LHCN-M2 (cell line): ENCODE results near the gene RNASE2. TPM values are rescaled to one million over a fixed set of nuclear protein-coding genes. Genes with fewer than 3 reads are reported as not detected.
"Not testable (repeated sequence)": the region's sequence is repeated elsewhere in the genome, so short reads cannot be mapped to it uniquely, and the experiment has no call there.

Source experiments
- DNase-seq: peaks from one replicate; pipeline ENCODE4 v3.0.0-alpha.2; 2012; ENCODE audit warnings: low read depth
- total RNA-seq: library from RNA; depleted of rRNA; stranded (reverse); fragments of >200 nt; gene quantifications from 2 replicates; pipeline ENCODE4 v1.2.3, GENCODE V29; 2014; rRNA removed

RNASE2 gene
- total RNA-seq, 1 experiment from 2014 or later, result not detected

- DNase-seq, result peak; percentile 14
These were observed 27.5 kb downstream of the RNASE2 start for GRCh38 chr14:20982646-20983369.

GRCh38 chr14:20985650-20986049 is 30.4 kb downstream of the RNASE2 start:
- DNase-seq, result not testable (repeated sequence)

- DNase-seq, result peak; percentile 86
These were observed 31.5 kb downstream of the RNASE2 start for GRCh38 chr14:20986811-20987210.

- no peak for DNase-seq
These were observed 33.6 kb downstream of the RNASE2 start for GRCh38 chr14:20988717-20989470.

- DNase-seq, result no peak
These were observed 34.1 kb downstream of the RNASE2 start for GRCh38 chr14:20989471-20989786.

GRCh38 chr14:20989787-20990600 is 34.7 kb downstream of the RNASE2 start, which contains the start of gene METTL17:
TSS of gene METTL17 (plus strand) at chr14:20989980. CDS start at chr14:20990003, 23 bp downstream.
- DNase-seq, result peak; percentile 97

- no peak for DNase-seq
These were observed 41.2 kb downstream of the RNASE2 start for GRCh38 chr14:20996521-20996920.

GRCh38 chr14:20997115-20997514 is 41.8 kb downstream of the RNASE2 start:
- DNase-seq, result no peak

- no peak for DNase-seq
These were observed 42.3 kb downstream of the RNASE2 start for GRCh38 chr14:20997564-20997963.

GRCh38 chr14:20998139-20998538 is 42.9 kb downstream of the RNASE2 start:
- no peak for DNase-seq

GRCh38 chr14:20998674-20999366 is 43.5 kb downstream of the RNASE2 start, which contains the start of gene SLC39A2:
TSS of gene SLC39A2 (plus strand) at chr14:20999293. CDS start at chr14:20999447, 154 bp downstream.
- peak; percentile 53 for DNase-seq

- no peak for DNase-seq
These were observed 44.3 kb downstream of the RNASE2 start for GRCh38 chr14:20999591-20999990.

- DNase-seq, result no peak
These were observed 45.9 kb downstream of the RNASE2 start for GRCh38 chr14:21001218-21001617.

GRCh38 chr14:21003788-21004346 is 48.6 kb downstream of the RNASE2 start:
- DNase-seq, result no peak

Other genes with a start within 250 kb of the RNASE2 start
- gene EDDM3A, start 209.6 kb upstream of the RNASE2 start, total RNA-seq, result not detected in 2 replicates
- not detected in 2 replicates for gene EDDM3B, start 187.1 kb upstream of the RNASE2 start, total RNA-seq
- not detected in 2 replicates for gene RNASE6, start 174.2 kb upstream of the RNASE2 start, total RNA-seq
- gene RNASE1, start 152.6 kb upstream of the RNASE2 start, total RNA-seq, result not detected in 2 replicates
- gene RNASE3, start 64.1 kb upstream of the RNASE2 start, total RNA-seq, result not detected in 2 replicates
- 85.4 and 90.3 TPM in 2 replicates for gene METTL17, start 34.5 kb downstream of the RNASE2 start, total RNA-seq
- gene SLC39A2, start 43.8 kb downstream of the RNASE2 start, total RNA-seq, result not detected in 2 replicates
- gene NDRG2, start 69.6 kb downstream of the RNASE2 start, total RNA-seq, result 0.86 TPM in 1 of 2 replicates, not detected in the other
- gene TPPP2, start 74.7 kb downstream of the RNASE2 start, total RNA-seq, result not detected in 2 replicates
- gene RNASE13, start 79.3 kb downstream of the RNASE2 start, total RNA-seq, result not detected in 2 replicates
- not detected in 2 replicates for gene RNASE7, start 86.9 kb downstream of the RNASE2 start, total RNA-seq
- gene RNASE8, start 102.3 kb downstream of the RNASE2 start, total RNA-seq, result not detected in 2 replicates
- 42.0 and 43.9 TPM in 2 replicates for gene ARHGEF40, start 114.8 kb downstream of the RNASE2 start, total RNA-seq
- 18.3 and 19.1 TPM in 2 replicates for gene ZNF219, start 143.2 kb downstream of the RNASE2 start, total RNA-seq
- 0.13 TPM in 1 of 2 replicates, not detected in the other for gene TMEM253, start 145.6 kb downstream of the RNASE2 start, total RNA-seq
- not detected in 2 replicates for gene OR5AU1, start 200.6 kb downstream of the RNASE2 start, total RNA-seq